ENCODE results near the gene CDKN1A.

CDKN1A gene

DNA sequence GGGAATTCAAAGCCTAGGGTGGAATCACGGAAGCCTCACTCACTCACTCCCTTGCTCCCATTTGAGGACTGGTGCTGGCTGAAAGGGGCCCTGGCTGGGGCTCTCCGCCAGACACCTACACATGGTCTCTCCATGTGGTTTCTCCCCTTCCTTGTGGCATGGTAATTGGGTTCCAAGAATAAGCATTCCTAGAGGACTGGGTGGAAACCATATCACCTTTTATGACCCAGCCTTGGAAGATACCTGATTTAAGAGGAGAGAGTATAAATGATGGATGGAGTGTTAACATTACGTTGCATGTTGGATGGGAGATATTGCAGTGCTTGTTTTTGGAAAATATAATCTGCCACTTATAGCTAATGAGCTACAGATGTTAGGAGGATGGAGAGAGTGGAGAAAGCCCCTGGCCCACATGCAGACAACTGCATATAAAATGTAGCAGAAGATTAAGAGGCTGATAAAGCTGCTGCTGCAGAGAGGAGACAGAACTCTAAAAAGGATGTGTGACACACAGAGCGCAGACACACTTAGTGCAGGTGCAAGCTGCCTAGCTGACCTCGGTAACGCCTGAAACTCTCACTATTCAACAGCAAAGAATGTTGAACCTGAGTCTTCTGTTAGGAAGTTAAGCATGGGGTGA is 23.3 kb upstream of the CDKN1A start:
- no peak overlapping the region for H3K4me3 ChIP-seq (ENCODE audit: low read depth, low read length)
- TF ChIP-seq, protein P1, sequence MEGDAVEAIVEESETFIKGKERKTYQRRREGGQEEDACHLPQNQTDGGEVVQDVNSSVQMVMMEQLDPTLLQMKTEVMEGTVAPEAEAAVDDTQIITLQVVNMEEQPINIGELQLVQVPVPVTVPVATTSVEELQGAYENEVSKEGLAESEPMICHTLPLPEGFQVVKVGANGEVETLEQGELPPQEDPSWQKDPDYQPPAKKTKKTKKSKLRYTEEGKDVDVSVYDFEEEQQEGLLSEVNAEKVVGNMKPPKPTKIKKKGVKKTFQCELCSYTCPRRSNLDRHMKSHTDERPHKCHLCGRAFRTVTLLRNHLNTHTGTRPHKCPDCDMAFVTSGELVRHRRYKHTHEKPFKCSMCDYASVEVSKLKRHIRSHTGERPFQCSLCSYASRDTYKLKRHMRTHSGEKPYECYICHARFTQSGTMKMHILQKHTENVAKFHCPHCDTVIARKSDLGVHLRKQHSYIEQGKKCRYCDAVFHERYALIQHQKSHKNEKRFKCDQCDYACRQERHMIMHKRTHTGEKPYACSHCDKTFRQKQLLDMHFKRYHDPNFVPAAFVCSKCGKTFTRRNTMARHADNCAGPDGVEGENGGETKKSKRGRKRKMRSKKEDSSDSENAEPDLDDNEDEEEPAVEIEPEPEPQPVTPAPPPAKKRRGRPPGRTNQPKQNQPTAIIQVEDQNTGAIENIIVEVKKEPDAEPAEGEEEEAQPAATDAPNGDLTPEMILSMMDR (IDR thresholded peaks at IDR 0.05; ENCODE audit: low read depth, low read length, missing control alignments): no peak
- in situ Hi-C loops (cut with HindIII; ENCODE audit: low sequenced_read_pairs): no loop called here
- DNase-seq (ENCODE audit: low read depth): no peak

DNA sequence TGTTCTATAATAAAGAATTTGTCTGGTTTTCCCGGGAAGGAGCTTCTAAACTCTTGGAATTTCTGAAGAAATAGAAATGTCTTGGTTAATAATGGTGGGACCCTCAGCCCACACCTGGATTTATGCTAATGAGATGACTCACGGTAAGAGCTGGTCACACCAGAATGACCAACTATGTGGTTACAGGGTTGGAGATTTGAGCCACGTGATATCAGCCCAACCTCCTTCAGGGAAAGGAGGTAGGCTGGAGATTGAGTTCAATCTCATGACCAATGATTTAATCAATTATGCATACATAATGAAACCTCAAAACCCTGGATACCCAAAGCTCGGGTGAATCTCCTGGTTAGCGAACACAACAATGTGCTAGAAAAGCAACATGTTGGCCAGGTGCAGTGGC is 22.1 kb upstream of the CDKN1A start:
- H3K4me3 ChIP-seq (ENCODE audit: low read depth, low read length): no peak overlapping the region
- in situ Hi-C loops (cut with HindIII; ENCODE audit: low sequenced_read_pairs): no loop called here
- TF ChIP-seq, protein P1 (IDR thresholded peaks at IDR 0.05; ENCODE audit: low read depth, low read length, missing control alignments): no peak
- peak; percentile 45 for DNase-seq (ENCODE audit: low read depth)

DNA sequence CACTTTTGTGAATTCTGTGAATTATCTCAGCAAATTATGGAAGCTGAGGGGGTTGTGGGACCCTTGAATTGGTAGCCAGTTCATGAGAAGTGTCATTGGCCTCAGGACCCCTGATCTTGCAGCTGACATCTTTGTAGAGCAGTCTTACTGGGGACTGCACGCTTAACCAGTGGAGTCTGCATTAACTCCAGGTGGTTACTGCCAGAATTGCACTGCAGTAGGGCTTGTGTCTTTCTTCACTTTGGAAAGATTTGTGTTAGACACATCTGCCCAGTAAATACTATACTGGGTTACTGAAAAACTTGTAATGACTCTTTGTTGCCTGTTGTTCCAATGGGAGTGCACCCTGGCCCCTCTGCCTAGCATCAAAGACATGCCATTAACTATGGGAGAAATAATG is 21.2 kb upstream of the CDKN1A start:
- no peak for DNase-seq (ENCODE audit: low read depth)
- in situ Hi-C loops (cut with HindIII; ENCODE audit: low sequenced_read_pairs): no loop called here
- H3K4me3 ChIP-seq (ENCODE audit: low read depth, low read length): no peak overlapping the region
- TF ChIP-seq, protein P1 (IDR thresholded peaks at IDR 0.05; ENCODE audit: low read depth, low read length, missing control alignments): no peak

DNA sequence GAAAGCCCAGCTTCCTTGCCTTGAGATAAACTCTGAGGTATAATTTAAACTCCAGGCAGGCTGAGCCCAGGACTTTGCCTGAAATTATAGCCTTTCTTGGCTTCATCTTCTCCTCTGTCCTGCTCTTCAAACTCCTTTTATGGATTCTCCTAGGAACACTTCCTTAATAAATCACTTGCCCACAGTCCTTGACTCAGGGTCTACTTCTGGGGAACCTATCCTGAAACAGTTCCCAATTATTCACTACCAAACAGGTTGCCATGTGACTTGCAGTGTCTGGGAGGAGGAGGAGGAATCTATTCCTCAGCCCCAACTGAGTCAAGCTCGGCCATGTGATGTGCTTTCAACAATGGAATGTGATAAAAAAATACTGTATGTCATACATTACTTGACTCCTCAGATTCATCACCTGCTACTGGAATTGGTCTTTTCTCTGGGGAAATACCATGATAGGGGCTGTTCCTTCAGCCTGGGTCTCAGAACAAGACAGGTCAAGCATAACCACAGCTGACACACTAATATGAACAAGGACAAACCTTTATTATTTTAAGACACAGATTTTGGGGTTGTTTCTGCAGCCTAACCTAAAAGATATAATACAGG is 20.5 kb upstream of the CDKN1A start:
- TF ChIP-seq, protein P1 (IDR thresholded peaks at IDR 0.05; ENCODE audit: low read depth, low read length, missing control alignments): no peak
- DNase-seq (ENCODE audit: low read depth): no peak
- in situ Hi-C loops (cut with HindIII; ENCODE audit: low sequenced_read_pairs): no loop called here
- H3K4me3 ChIP-seq (ENCODE audit: low read depth, low read length): no peak overlapping the region

DNA sequence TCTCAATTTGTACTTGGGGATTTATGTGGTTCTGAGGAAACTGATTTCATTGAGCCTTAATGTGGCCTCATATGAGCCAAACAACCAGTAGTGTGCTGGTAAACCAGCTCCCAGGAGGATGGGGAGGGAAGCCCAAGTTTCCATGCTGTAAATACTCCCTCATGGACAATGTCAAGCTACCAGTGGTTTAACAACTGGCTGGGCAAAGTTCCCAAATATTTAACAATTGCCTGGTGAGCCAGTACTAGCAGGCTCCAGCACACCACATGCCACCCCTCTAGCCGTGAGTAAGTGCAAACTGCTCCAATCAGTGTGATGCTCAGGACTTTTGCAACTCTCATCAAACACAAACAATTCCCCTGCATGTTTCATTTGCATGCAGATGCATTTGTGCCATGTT is 19.2 kb upstream of the CDKN1A start:
- H3K4me3 ChIP-seq (ENCODE audit: low read depth, low read length): no peak overlapping the region
- TF ChIP-seq, protein P1 (IDR thresholded peaks at IDR 0.05; ENCODE audit: low read depth, low read length, missing control alignments): no peak
- in situ Hi-C loops (cut with HindIII; ENCODE audit: low sequenced_read_pairs): no loop called here
- DNase-seq (ENCODE audit: low read depth): peak; percentile 55

DNA sequence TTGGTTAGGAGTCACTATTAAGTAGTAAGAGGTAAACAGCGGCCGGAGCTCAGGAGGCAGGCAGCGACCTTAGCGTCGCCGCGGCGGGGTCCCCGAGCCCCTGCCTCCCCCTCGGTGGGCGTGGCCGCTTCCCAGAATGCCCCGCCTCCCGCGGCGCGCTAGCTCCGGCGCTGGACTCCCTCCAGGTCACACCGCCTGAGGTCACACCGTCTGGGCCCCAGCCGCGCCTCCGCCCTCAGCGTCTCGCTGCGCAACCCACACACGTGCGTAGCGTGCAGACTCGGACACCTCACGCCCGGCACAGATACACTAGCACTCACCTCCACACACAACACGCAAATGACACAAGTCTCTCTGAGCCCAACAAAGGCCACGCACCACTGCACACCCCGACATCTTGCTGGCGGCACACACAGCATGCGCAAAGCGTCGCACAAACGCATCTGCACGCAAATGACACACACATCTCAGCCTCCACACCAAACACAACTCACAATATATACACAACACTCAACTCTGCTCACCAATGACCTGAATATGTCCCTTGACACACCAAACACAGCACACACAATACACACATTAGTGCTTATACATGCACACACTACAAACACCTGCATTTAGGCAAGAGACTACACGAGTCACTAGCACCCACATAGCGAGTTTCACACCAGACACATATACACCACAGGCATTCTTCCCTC is 17.6 kb upstream of the CDKN1A start:
- DNase-seq (ENCODE audit: low read depth): no peak
- H3K4me3 ChIP-seq (ENCODE audit: low read depth, low read length): no peak overlapping the region
- TF ChIP-seq, protein P1 (IDR thresholded peaks at IDR 0.05; ENCODE audit: low read depth, low read length, missing control alignments): no peak
- in situ Hi-C loops (cut with HindIII; ENCODE audit: low sequenced_read_pairs): no loop called here

Data from astrocyte of the cerebellum (primary cell).